HCT116 (cell line): ENCODE results near the gene KCNIP4. TPM values are rescaled to one million over a fixed set of nuclear protein-coding genes. Genes with fewer than 3 reads are reported as not detected.

Source experiments
- ATAC-seq: fragments of 200-7000 bp; cut with Tn5 transposase; 2 replicates; pipeline ENCODE4 v1.9.1; 2020; ENCODE audit warnings: mild to moderate bottlenecking, moderate library complexity
- BruUV-seq: library from RNA; stranded (reverse); fragments of 400-500 nt; replicated peaks from 2 replicates; lab custom pipeline; 2021; lab: Mats Ljungman, UMichigan
- CTCF ChIA-PET: fragments of 300-600 bp; sonication (Branson Sonifier 250); formaldehyde crosslinking; loops from one replicate; lab custom pipeline; 2021; ENCODE audit warnings: antibody characterized with exemption; lab: Charles Lee
- POLR2A ChIA-PET: fragments of 300-600, 350-600 bp; sonication (Branson Sonifier 250); formaldehyde crosslinking; loops from one replicate; lab custom pipeline; 2021; ENCODE audit warnings: antibody characterized with exemption; lab: Charles Lee
- RAD21 ChIA-PET, 2 experiments: fragments of 300-600 bp; sonication (Branson Sonifier 250); formaldehyde crosslinking; loops; one replicate each; lab custom pipeline; 2023; ENCODE audit warnings: low total read pairs in 2 of 2; ENCODE audit not compliant: uncharacterized antibody in 2 of 2, unreplicated experiment in 2 of 2, low non-redundant PET in 1 of 2; lab: Charles Lee
- DNase-seq: peaks from one replicate; pipeline ENCODE4 v3.0.0-alpha.2; 2010; ENCODE audit warnings: low read depth, low spot score
- H2AFZ ChIP-seq: fragments of 200-600 bp; shearing (Covaris generic), sonication (generic); 2 replicates; pipeline ENCODE4 v1.6.1; 2017; ENCODE audit warnings: low read depth, mixed run types, mixed read lengths, antibody characterized with exemption, low read length; ENCODE audit not compliant: poor library complexity, severe bottlenecking
- H3K27ac ChIP-seq: 2 replicates; pipeline ENCODE4 v1.5.1; 2012; ENCODE audit warnings: low read depth, low read length
- H3K27me3 ChIP-seq: fragments of 200-600 bp; sonication (generic); 2 replicates; pipeline ENCODE4 v1.6.1; 2016; ENCODE audit warnings: mixed run types, low read length, mixed read lengths; ENCODE audit not compliant: insufficient read depth
- H3K36me3 ChIP-seq, 2 experiments: fragments of 200-500 bp in 1 of 2; fragments of 200-600 bp in 1 of 2; sonication (Bioruptor generic) in 1 of 2; sonication (generic) in 1 of 2; 2 replicates each; pipeline versions ENCODE4 v1.5.1 to v1.6.1; 2014 to 2016; ENCODE audit warnings: low read length in 2 of 2, inconsistent platforms in 1 of 2, mixed read lengths in 1 of 2, mixed run types in 1 of 2; ENCODE audit not compliant: insufficient read depth in 2 of 2, control insufficient read depth in 1 of 2
- H3K4me1 ChIP-seq, 2 experiments: fragments of 200-600 bp in 1 of 2; sonication (generic) in 1 of 2; 2 replicates each; pipeline versions ENCODE4 v1.5.1 to v1.6.1; 2012 to 2017; ENCODE audit warnings: low read length in 2 of 2, inconsistent platforms in 1 of 2, mild to moderate bottlenecking in 1 of 2, mixed read lengths in 1 of 2, mixed run types in 1 of 2, moderate library complexity in 1 of 2; ENCODE audit not compliant: insufficient read depth in 2 of 2, control insufficient read depth in 1 of 2
- H3K4me2 ChIP-seq: fragments of 200-600 bp; sonication (generic); 2 replicates; pipeline ENCODE4 v1.6.1; 2017; ENCODE audit warnings: mixed run types, low read length, mixed read lengths
- H3K4me3 ChIP-seq, 2 experiments: fragments of 200-600 bp in 1 of 2; sonication (generic) in 1 of 2; replicated peaks in 1 of 2; 2 replicates each; pipeline ENCODE4 v1.5.1; 2011 to 2016; ENCODE audit warnings: low read length in 2 of 2, control low read depth in 1 of 2, low read depth in 1 of 2, mild to moderate bottlenecking in 1 of 2, mixed read lengths in 1 of 2, mixed run types in 1 of 2
- H3K79me2 ChIP-seq: fragments of 200-600 bp; sonication (generic); 2 replicates; pipeline ENCODE4 v1.6.1; 2017; ENCODE audit warnings: mild to moderate bottlenecking, mixed run types, low read length, moderate library complexity, mixed read lengths; ENCODE audit not compliant: insufficient read depth
- H3K9ac ChIP-seq: fragments of 200-600 bp; sonication (generic); 2 replicates; pipeline ENCODE4 v1.6.1; 2016; ENCODE audit warnings: low read length, mixed read lengths
- H3K9me2 ChIP-seq: fragments of 200-600 bp; sonication (generic), shearing (Covaris generic); 2 replicates; pipeline ENCODE4 v1.6.1; 2017; ENCODE audit warnings: mixed run types, mild to moderate bottlenecking, moderate library complexity; ENCODE audit not compliant: insufficient read depth
- H3K9me3 ChIP-seq, 2 experiments: fragments of 200-500 bp in 1 of 2; fragments of 200-600 bp in 1 of 2; sonication (Bioruptor generic) in 1 of 2; sonication (generic) in 1 of 2; 2 replicates each; pipeline ENCODE4 v1.6.1; 2014 to 2017; ENCODE audit warnings: low read length in 2 of 2, mixed read lengths in 2 of 2, inconsistent platforms in 1 of 2, low read depth in 1 of 2, mild to moderate bottlenecking in 1 of 2, mixed run types in 1 of 2, moderate library complexity in 1 of 2; ENCODE audit not compliant: control insufficient read depth in 1 of 2, insufficient read depth in 1 of 2
- H4K20me1 ChIP-seq: fragments of 200-600 bp; sonication (generic), shearing (Covaris generic); 2 replicates; pipeline ENCODE4 v1.6.1; 2017; ENCODE audit warnings: mixed run types, mild to moderate bottlenecking, moderate library complexity; ENCODE audit not compliant: insufficient read depth
- CBX3 ChIP-seq: IDR thresholded peaks from 2 replicates; pipeline ENCODE4 v1.6.1; 2012; ENCODE audit warnings: low read depth
- CEBPB ChIP-seq: IDR thresholded peaks from 2 replicates; pipeline ENCODE4 v1.6.1; 2012; ENCODE audit warnings: low read depth
- EGR1 ChIP-seq: IDR thresholded peaks from 2 replicates; pipeline ENCODE4 v1.6.1; 2012; ENCODE audit warnings: low read depth
- ELF1 ChIP-seq: IDR thresholded peaks from 2 replicates; pipeline ENCODE4 v1.6.1; 2012; ENCODE audit warnings: low read depth, borderline replicate concordance
- EZH2 ChIP-seq: fragments of 200-600 bp; sonication (generic); IDR thresholded peaks from 2 replicates; pipeline ENCODE4 v1.6.1; 2017; ENCODE audit warnings: antibody characterized with exemption, mixed run types
- FOSL1 ChIP-seq: IDR thresholded peaks from 2 replicates; pipeline ENCODE4 v1.6.1; 2012; ENCODE audit warnings: low read depth
- JUND ChIP-seq: IDR thresholded peaks from 2 replicates; pipeline ENCODE4 v1.6.1; 2012
- MAX ChIP-seq: IDR thresholded peaks from 2 replicates; pipeline ENCODE4 v1.6.1; 2012
- POLR2A ChIP-seq: IDR thresholded peaks from 2 replicates; pipeline ENCODE4 v1.7.0; 2011; ENCODE audit warnings: borderline replicate concordance; ENCODE audit not compliant: insufficient read depth, insufficient read length; ENCODE audit errors: extremely low read depth
- POLR2AphosphoS5 ChIP-seq: IDR thresholded peaks from 2 replicates; pipeline ENCODE4 v1.6.1; 2011; ENCODE audit warnings: mild to moderate bottlenecking, low read depth, low read length, moderate library complexity
- RAD21 ChIP-seq: IDR thresholded peaks from 2 replicates; pipeline ENCODE4 v1.6.1; 2012; ENCODE audit warnings: low read depth, mild to moderate bottlenecking
- SIN3A ChIP-seq: IDR thresholded peaks from 2 replicates; pipeline ENCODE4 v1.6.1; 2012; ENCODE audit warnings: low read depth
- SP1 ChIP-seq: IDR thresholded peaks from 2 replicates; pipeline ENCODE4 v1.6.1; 2012; ENCODE audit warnings: low read depth
- SRF ChIP-seq: IDR thresholded peaks from 2 replicates; pipeline ENCODE4 v1.6.1; 2012; ENCODE audit warnings: low read depth
- YY1 ChIP-seq: IDR thresholded peaks from 2 replicates; pipeline ENCODE4 v1.6.1; 2011; ENCODE audit warnings: low read length, low read depth, moderate library complexity, mild to moderate bottlenecking; ENCODE audit not compliant: insufficient replicate concordance; ENCODE audit errors: extremely low read depth
- ZBTB33 ChIP-seq: IDR thresholded peaks from 2 replicates; pipeline ENCODE4 v1.6.1; 2011; ENCODE audit warnings: mild to moderate bottlenecking, low read length, moderate library complexity; ENCODE audit not compliant: insufficient replicate concordance; ENCODE audit errors: extremely low read depth
- ZFX ChIP-seq: fragments of 450-650 bp; IDR thresholded peaks from 2 replicates; pipeline ENCODE4 v1.6.1; 2017
- ZNF274 ChIP-seq: fragments of 200-500 bp; sonication (Bioruptor generic); IDR thresholded peaks from 2 replicates; pipeline ENCODE4 v1.6.1; 2014; ENCODE audit warnings: mild to moderate bottlenecking, low read depth, low read length, inconsistent platforms
- intact Hi-C: fragments of 100-400 bp; cut with micrococcal nuclease; formaldehyde crosslinking; loops from 2 replicates; pipeline ENCODE4 v1.10.0; 2022
- total RNA-seq: library from RNA; stranded (reverse); gene quantifications from one replicate; pipeline ENCODE4 v1.2.1, GENCODE V29; 2021; ENCODE audit not compliant: unreplicated experiment
- TF ChIP-seq, protein P1 (sequence below): IDR thresholded peaks from 2 replicates; pipeline ENCODE4 v1.6.1; 2012
- TF ChIP-seq, protein P2 (sequence below), 3 experiments: fragments of 200-600 bp in 1 of 3; sonication (generic) in 1 of 3; IDR thresholded peaks in 2 of 3; conservative IDR thresholded peaks in 1 of 3; 2 replicates each; pipeline ENCODE4 v1.5.1; 2012 to 2017; ENCODE audit warnings: low read depth in 2 of 3, low read length in 2 of 3, antibody characterized with exemption in 1 of 3, borderline replicate concordance in 1 of 3, control low read depth in 1 of 3, mild to moderate bottlenecking in 1 of 3, mixed read lengths in 1 of 3, mixed run types in 1 of 3, moderate library complexity in 1 of 3; ENCODE audit not compliant: insufficient read depth in 1 of 3

KCNIP4 gene
- total RNA-seq, 1 experiment from 2014 or later = not detected

DNA sequence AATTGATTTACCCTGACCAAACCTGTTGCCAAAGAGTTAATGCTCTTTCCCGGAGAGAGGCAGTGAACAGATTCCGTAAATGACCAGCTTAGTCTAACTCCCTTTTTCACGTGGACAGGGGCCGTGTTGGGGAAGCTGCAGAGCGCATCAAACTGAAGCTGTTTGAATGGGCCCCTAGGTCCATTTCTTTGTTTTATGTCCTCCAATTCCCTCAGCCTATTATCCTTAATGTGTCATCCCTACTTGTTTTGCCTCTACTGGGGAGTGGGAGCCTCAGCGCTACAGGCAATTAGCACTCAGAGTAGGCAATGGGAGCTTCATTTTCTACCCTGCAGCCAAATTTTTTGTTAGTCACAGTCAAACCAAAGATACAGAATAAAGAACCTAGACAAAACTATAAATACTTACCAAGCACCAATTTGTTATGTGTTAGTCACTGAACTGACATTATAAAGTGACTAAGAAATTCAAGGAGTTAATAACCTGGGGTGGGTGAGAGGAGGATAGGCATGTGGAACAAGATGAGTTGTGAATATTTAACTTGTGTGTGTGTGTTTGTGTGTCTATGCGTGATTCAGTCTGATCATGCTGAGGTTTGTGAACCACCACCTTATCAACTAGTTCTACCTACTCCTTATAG, 830.9 kb downstream of the KCNIP4 start:
- POLR2A ChIA-PET = no interaction called here
- Histone ChIP-seq H3K9me3 (peaks cover 4 to 22% of the 10 kb centered on the region in 2 experiments; a peak in 2 of 4 replicates), H4K20me1 (no peaks in the 10 kb centered on the region; the same call in 1 of the 2 replicates), H2AFZ (no peak overlapping the region), H3K36me3 (no peaks in the 10 kb centered on the region), H3K4me2 (no peak overlapping the region), H3K27me3 (no peaks in the 10 kb centered on the region), H3K9ac (no peak overlapping the region), H3K4me3 (no peak overlapping the region), H3K9me2 (no peaks in the 10 kb centered on the region), H3K27ac (no peak overlapping the region), H3K79me2 (no peaks in the 10 kb centered on the region), H3K4me1 (no peaks in the 10 kb centered on the region)
- TF ChIP-seq ZFX = no peak
- no peak for TF ChIP-seq ZBTB33
- TF ChIP-seq CBX3 = no peak
- no peak for TF ChIP-seq CEBPB
- no peak for TF ChIP-seq YY1
- TF ChIP-seq SRF = no peak
- TF ChIP-seq SP1 = no peak
- TF ChIP-seq JUND = no peak
- no peak for TF ChIP-seq POLR2AphosphoS5
- no peak for TF ChIP-seq MAX
- TF ChIP-seq, protein P1, sequence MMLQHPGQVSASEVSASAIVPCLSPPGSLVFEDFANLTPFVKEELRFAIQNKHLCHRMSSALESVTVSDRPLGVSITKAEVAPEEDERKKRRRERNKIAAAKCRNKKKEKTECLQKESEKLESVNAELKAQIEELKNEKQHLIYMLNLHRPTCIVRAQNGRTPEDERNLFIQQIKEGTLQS = no peak
- TF ChIP-seq RAD21 = no peak
- TF ChIP-seq ELF1 = no peak
- TF ChIP-seq EZH2 = no peak
- TF ChIP-seq FOSL1 = no peak
- TF ChIP-seq, protein P2, sequence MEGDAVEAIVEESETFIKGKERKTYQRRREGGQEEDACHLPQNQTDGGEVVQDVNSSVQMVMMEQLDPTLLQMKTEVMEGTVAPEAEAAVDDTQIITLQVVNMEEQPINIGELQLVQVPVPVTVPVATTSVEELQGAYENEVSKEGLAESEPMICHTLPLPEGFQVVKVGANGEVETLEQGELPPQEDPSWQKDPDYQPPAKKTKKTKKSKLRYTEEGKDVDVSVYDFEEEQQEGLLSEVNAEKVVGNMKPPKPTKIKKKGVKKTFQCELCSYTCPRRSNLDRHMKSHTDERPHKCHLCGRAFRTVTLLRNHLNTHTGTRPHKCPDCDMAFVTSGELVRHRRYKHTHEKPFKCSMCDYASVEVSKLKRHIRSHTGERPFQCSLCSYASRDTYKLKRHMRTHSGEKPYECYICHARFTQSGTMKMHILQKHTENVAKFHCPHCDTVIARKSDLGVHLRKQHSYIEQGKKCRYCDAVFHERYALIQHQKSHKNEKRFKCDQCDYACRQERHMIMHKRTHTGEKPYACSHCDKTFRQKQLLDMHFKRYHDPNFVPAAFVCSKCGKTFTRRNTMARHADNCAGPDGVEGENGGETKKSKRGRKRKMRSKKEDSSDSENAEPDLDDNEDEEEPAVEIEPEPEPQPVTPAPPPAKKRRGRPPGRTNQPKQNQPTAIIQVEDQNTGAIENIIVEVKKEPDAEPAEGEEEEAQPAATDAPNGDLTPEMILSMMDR (IDR thresholded peaks at IDR 0.05 in 2 of 3, conservative IDR thresholded peaks at IDR 0.05 in 1 of 3; ENCODE audit: borderline replicate concordance in 1 of 3, insufficient read depth in 1 of 3, low read depth in 2 of 3, low read length in 2 of 3) = no peak
- no peak for TF ChIP-seq ZNF274
- TF ChIP-seq EGR1 = no peak
- TF ChIP-seq SIN3A = no peak
- TF ChIP-seq POLR2A = no peak
- BruUV-seq = no TSS peak
- ATAC-seq (no peak), DNase-seq (no peak)
- CTCF ChIA-PET = no interaction called here
- RAD21 ChIA-PET = no interaction called here
- intact Hi-C loops = no loop called here
